ENCODE measurements around the gene WNT2.
"Not testable (repeated sequence)": the region's sequence is repeated elsewhere in the genome, so short reads cannot be mapped to it uniquely, and the experiment has no call there.

Gene WNT2

GRCh38 chr7:117264716-117265115 lies 58.1 kb downstream of the WNT2 start:
- DNase-seq (ENCODE audit: low read depth) = no peak

- no peak for DNase-seq (ENCODE audit: low read depth)
Measured at GRCh38 chr7:117262546-117262945, 60.3 kb downstream of the WNT2 start.

- DNase-seq (ENCODE audit: low read depth) = no peak
Measured at GRCh38 chr7:117259615-117260014, 63.2 kb downstream of the WNT2 start.

- DNase-seq (ENCODE audit: low read depth) = no peak
Measured at GRCh38 chr7:117251687-117252086, 71.2 kb downstream of the WNT2 start.

- no peak for DNase-seq (ENCODE audit: low read depth)
Measured at GRCh38 chr7:117250801-117251200, 72.1 kb downstream of the WNT2 start.

- DNase-seq (ENCODE audit: low read depth) = no peak
Measured at GRCh38 chr7:117250245-117250644, 72.6 kb downstream of the WNT2 start.

GRCh38 chr7:117249696-117250095 lies 73.2 kb downstream of the WNT2 start:
- DNase-seq (ENCODE audit: low read depth) = no peak

- no peak for DNase-seq (ENCODE audit: low read depth)
Measured at GRCh38 chr7:117248829-117249228, 74.0 kb downstream of the WNT2 start.

- DNase-seq (ENCODE audit: low read depth) = no peak
Measured at GRCh38 chr7:117247809-117248208, 75.0 kb downstream of the WNT2 start.

- DNase-seq (ENCODE audit: low read depth) = not testable (repeated sequence)
Measured at GRCh38 chr7:117245703-117246102, 77.2 kb downstream of the WNT2 start.

GRCh38 chr7:117243390-117243789 lies 79.5 kb downstream of the WNT2 start:
- DNase-seq (ENCODE audit: low read depth) = no peak

- DNase-seq (ENCODE audit: low read depth) = no peak
Measured at GRCh38 chr7:117241088-117241487, 81.8 kb downstream of the WNT2 start.

- DNase-seq (ENCODE audit: low read depth) = no peak
Measured at GRCh38 chr7:117238937-117239336, 83.9 kb downstream of the WNT2 start.

- DNase-seq (ENCODE audit: low read depth) = no peak
Measured at GRCh38 chr7:117238472-117238871, 84.4 kb downstream of the WNT2 start.

- no peak for DNase-seq (ENCODE audit: low read depth)
Measured at GRCh38 chr7:117237646-117238045, 85.2 kb downstream of the WNT2 start.

- DNase-seq (ENCODE audit: low read depth) = no peak
Measured at GRCh38 chr7:117231047-117231359, 91.9 kb downstream of the WNT2 start.

GRCh38 chr7:117230276-117231046 lies 92.4 kb downstream of the WNT2 start:
- DNase-seq (ENCODE audit: low read depth) = no peak

- no peak for DNase-seq (ENCODE audit: low read depth)
Measured at GRCh38 chr7:117229350-117229749, 93.5 kb downstream of the WNT2 start.

GRCh38 chr7:117227091-117227490 lies 95.8 kb downstream of the WNT2 start:
- no peak for DNase-seq (ENCODE audit: low read depth)

GRCh38 chr7:117225536-117225935 lies 97.3 kb downstream of the WNT2 start:
- no peak for DNase-seq (ENCODE audit: low read depth)
